ENCODE results near the gene USP21.
"Not testable (repeated sequence)": the region's sequence is repeated elsewhere in the genome, so short reads cannot be mapped to it uniquely, and the experiment has no call there.

Gene USP21

GRCh38 chr1:161113915-161114314 lies 45.4 kb upstream of the USP21 start:
- H3K9me3 ChIP-seq (ENCODE audit: low read length), result no peaks in the 10 kb centered on the region
- peaks cover 43% of the 10 kb centered on the region for H3K4me1 ChIP-seq (ENCODE audit: insufficient read depth, low read length, severe bottlenecking)
- H3K27ac ChIP-seq (ENCODE audit: low read depth, low read length, poor library complexity, severe bottlenecking), result no peak overlapping the region
- H3K9ac ChIP-seq (ENCODE audit: low read length), result no peak overlapping the region; the same call in 1 of the 2 replicates
- no peaks in the 10 kb centered on the region for H3F3A ChIP-seq (ENCODE audit: insufficient read depth, low read length)
- peak overlapping the region; percentile 19; the same call in 1 of the 2 replicates for H3K4me2 ChIP-seq (ENCODE audit: low read length)
- TF ChIP-seq CTCF (IDR thresholded peaks at IDR 0.05; ENCODE audit: low read length) (no peak), EZH2 (IDR thresholded peaks at IDR 0.05; ENCODE audit: borderline replicate concordance, low read length) (no peak)
- peaks cover 40% of the 10 kb centered on the region for H3K36me3 ChIP-seq (ENCODE audit: insufficient read depth, low read length)
- no peaks in the 10 kb centered on the region for H3K27me3 ChIP-seq (ENCODE audit: insufficient read depth, low read length)
- peaks cover 81% of the 10 kb centered on the region for H3K79me2 ChIP-seq (ENCODE audit: insufficient read depth, low read length)
- H3K9me2 ChIP-seq (ENCODE audit: low read depth, low read length), result no peaks in the 10 kb centered on the region
- H4K20me1 ChIP-seq (ENCODE audit: insufficient read depth, low read length), result no peaks in the 10 kb centered on the region
- H3K4me3 ChIP-seq (ENCODE audit: low read depth, low read length, poor library complexity, severe bottlenecking), result no peak overlapping the region
- H2AFZ ChIP-seq (ENCODE audit: low read length), result no peak overlapping the region

GRCh38 chr1:161114556-161114955 lies 44.7 kb upstream of the USP21 start:
- no peak overlapping the region for H3K4me3 ChIP-seq (ENCODE audit: low read depth, low read length, poor library complexity, severe bottlenecking)
- H3K36me3 ChIP-seq (ENCODE audit: insufficient read depth, low read length), result peaks cover 34% of the 10 kb centered on the region; the same call in 1 of the 2 replicates
- TF ChIP-seq EZH2 (IDR thresholded peaks at IDR 0.05; ENCODE audit: borderline replicate concordance, low read length) (no peak), CTCF (IDR thresholded peaks at IDR 0.05; ENCODE audit: low read length) (no peak)
- no peak overlapping the region; the same call in 1 of the 2 replicates for H3K9ac ChIP-seq (ENCODE audit: low read length)
- peak overlapping the region; percentile 19; the same call in 1 of the 2 replicates for H3K4me2 ChIP-seq (ENCODE audit: low read length)
- no peak overlapping the region for H2AFZ ChIP-seq (ENCODE audit: low read length)
- H4K20me1 ChIP-seq (ENCODE audit: insufficient read depth, low read length), result no peaks in the 10 kb centered on the region
- no peak overlapping the region for H3K27ac ChIP-seq (ENCODE audit: low read depth, low read length, poor library complexity, severe bottlenecking)
- peaks cover 74% of the 10 kb centered on the region for H3K79me2 ChIP-seq (ENCODE audit: insufficient read depth, low read length)
- H3K9me2 ChIP-seq (ENCODE audit: low read depth, low read length), result no peaks in the 10 kb centered on the region
- H3F3A ChIP-seq (ENCODE audit: insufficient read depth, low read length), result no peaks in the 10 kb centered on the region
- no peaks in the 10 kb centered on the region for H3K27me3 ChIP-seq (ENCODE audit: insufficient read depth, low read length)
- peaks cover 49% of the 10 kb centered on the region for H3K4me1 ChIP-seq (ENCODE audit: insufficient read depth, low read length, severe bottlenecking)
- H3K9me3 ChIP-seq (ENCODE audit: low read length), result no peaks in the 10 kb centered on the region

DNA sequence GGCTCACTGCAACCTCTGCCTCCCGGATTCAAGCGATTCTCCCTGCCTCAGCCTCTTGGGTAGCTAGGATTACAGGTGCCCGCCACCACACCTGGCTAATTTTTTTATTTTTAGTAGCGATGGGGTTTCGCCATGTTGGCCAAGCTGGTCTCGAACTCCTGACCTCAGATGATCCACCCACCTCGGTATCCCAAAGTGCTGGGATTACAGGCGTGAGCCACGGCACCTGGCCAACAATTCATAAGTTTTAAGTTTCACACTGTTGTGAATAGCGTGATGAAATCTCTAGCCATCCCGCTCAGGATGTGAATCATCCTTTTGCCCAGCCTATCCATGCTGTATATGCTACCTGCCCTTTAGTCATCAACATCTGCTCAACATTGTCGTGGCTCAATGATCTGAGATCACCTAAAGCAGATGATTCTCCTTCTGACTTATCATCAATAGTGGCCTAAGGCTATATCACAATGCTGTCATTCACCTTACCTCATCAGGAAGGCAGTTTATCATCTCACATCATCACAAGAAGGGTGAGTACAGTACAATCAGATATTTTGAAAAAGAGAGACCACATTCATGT lies 44.1 kb upstream of the USP21 start:
- Histone ChIP-seq H3K9ac (ENCODE audit: low read length) (no peak overlapping the region), H3K27me3 (ENCODE audit: insufficient read depth, low read length) (no peaks in the 10 kb centered on the region), H2AFZ (ENCODE audit: low read length) (no peak overlapping the region), H3K4me3 (ENCODE audit: low read depth, low read length, poor library complexity, severe bottlenecking) (no peak overlapping the region), H3K9me2 (ENCODE audit: low read depth, low read length) (no peaks in the 10 kb centered on the region), H4K20me1 (ENCODE audit: insufficient read depth, low read length) (no peaks in the 10 kb centered on the region), H3K27ac (ENCODE audit: low read depth, low read length, poor library complexity, severe bottlenecking) (no peak overlapping the region), H3K36me3 (ENCODE audit: insufficient read depth, low read length) (peaks cover 34% of the 10 kb centered on the region), H3K9me3 (ENCODE audit: low read length) (no peaks in the 10 kb centered on the region), H3K4me2 (ENCODE audit: low read length) (no peak overlapping the region), H3K79me2 (ENCODE audit: insufficient read depth, low read length) (peaks cover 70% of the 10 kb centered on the region), H3K4me1 (ENCODE audit: insufficient read depth, low read length, severe bottlenecking) (peaks cover 54% of the 10 kb centered on the region), H3F3A (ENCODE audit: insufficient read depth, low read length) (no peaks in the 10 kb centered on the region)
- TF ChIP-seq EZH2 (IDR thresholded peaks at IDR 0.05; ENCODE audit: borderline replicate concordance, low read length) (no peak), CTCF (IDR thresholded peaks at IDR 0.05; ENCODE audit: low read length) (no peak)

- not testable (repeated sequence) for H3K27ac ChIP-seq (ENCODE audit: low read depth, low read length, poor library complexity, severe bottlenecking); H3K9me2 ChIP-seq (ENCODE audit: low read depth, low read length); H2AFZ ChIP-seq (ENCODE audit: low read length); H3K9ac ChIP-seq (ENCODE audit: low read length); H3K9me3 ChIP-seq (ENCODE audit: low read length); H3F3A ChIP-seq (ENCODE audit: insufficient read depth, low read length); H3K4me2 ChIP-seq (ENCODE audit: low read length); H4K20me1 ChIP-seq (ENCODE audit: insufficient read depth, low read length); H3K27me3 ChIP-seq (ENCODE audit: insufficient read depth, low read length)
- Histone ChIP-seq H3K4me1 (ENCODE audit: insufficient read depth, low read length, severe bottlenecking) (peaks cover 54% of the 10 kb centered on the region), H3K36me3 (ENCODE audit: insufficient read depth, low read length) (peaks cover 42% of the 10 kb centered on the region), H3K4me3 (ENCODE audit: low read depth, low read length, poor library complexity, severe bottlenecking) (peak overlapping the region; percentile 97), H3K79me2 (ENCODE audit: insufficient read depth, low read length) (peaks cover 65% of the 10 kb centered on the region)
These were observed 43.3 kb upstream of the USP21 start for GRCh38 chr1:161115961-161116360.

Measured in OCI-LY1 (cell line).